HG02610 (cell line): Measurements from ENCODE around the gene NUPR2.
A peak's percentile ranks its signal among the peaks of the same experiment; 100 is the strongest.
"Not testable (repeated sequence)": the region's sequence is repeated elsewhere in the genome, so short reads cannot be mapped to it uniquely, and the experiment has no call there.

Experiments
- ATAC-seq: cut with Tn5 transposase; IDR thresholded peaks from one replicate; pipeline ENCODE4 v1.9.1; 2021; ENCODE audit warnings: mild to moderate bottlenecking, moderate library complexity; ENCODE audit not compliant: unreplicated experiment

NUPR2 gene

DNA sequence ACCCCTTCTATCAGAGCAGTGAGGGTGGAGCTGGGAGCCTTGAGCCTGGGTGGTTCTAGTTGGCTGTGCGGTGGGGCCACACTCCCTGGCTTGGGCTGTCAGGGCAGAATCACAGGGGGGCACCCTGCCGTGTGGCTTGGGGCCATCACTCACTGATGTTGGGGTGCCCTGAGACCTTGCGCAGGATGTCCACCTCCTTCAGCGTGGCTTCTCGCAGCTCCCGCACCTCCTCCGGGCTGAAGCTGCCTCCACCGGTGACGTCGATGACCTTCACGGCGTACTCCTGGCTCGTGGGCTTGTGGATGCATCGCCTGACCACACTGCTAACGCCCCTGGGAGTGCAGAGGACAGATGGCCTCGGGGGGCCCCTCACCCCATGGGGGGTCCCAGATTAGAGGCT is 28.8 kb downstream of the NUPR2 start:
- no peak for ATAC-seq

DNA sequence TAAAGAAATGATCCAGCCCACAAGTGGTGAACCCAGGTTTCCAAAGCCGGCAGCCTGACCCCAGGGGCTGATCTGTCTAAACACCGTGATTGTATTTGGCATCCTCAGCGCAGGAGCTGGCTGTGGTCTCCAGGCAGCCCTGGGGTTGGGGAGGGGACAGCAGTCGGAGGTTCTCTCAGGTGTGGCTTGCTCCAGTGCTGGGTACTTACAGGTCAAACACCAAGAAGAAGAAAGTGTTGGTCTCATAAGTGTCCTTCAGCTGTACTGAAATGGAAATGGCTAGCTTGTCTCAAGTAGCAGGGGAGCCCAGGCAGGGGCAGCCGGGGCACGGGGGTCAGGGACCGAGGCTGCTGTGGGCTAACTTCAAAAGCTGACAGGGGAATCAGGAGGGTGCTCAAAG is 29.5 kb downstream of the NUPR2 start:
- no peak for ATAC-seq

- ATAC-seq = no peak
Measured at GRCh38 chr7:56083150-56083785, 32.9 kb downstream of the NUPR2 start.

- no peak for ATAC-seq
Measured at GRCh38 chr7:56081626-56082340, 34.4 kb downstream of the NUPR2 start.

GRCh38 chr7:56080726-56081435 is 35.3 kb downstream of the NUPR2 start:
- ATAC-seq = not testable (repeated sequence)

- no peak for ATAC-seq
Measured at GRCh38 chr7:56079450-56080185, 36.6 kb downstream of the NUPR2 start.

- no peak for ATAC-seq
Measured at GRCh38 chr7:56078196-56078595, 38.0 kb downstream of the NUPR2 start.

DNA sequence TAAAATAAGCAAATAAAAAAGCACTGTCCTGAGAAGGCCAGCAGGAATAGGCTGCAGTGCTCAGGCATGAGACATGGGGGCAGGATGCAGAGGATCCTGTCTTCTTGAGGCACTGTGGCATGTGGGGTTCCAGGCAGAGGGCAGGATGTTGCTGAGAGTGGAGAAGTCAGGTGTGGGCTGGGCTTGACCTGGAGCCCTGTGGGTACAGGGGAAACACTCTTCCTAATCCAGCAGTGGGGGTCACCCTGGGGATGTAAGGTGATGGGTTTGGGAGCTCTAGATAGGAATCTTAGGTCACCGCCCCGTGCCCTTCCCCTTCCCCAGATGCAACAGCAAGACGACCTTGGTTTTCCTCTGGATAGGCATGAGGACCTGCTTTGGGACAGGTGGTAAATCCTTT is 38.5 kb downstream of the NUPR2 start:
- no peak for ATAC-seq

- peak; percentile 86 for ATAC-seq
Measured at GRCh38 chr7:56074371-56074791, 41.8 kb downstream of the NUPR2 start.

DNA sequence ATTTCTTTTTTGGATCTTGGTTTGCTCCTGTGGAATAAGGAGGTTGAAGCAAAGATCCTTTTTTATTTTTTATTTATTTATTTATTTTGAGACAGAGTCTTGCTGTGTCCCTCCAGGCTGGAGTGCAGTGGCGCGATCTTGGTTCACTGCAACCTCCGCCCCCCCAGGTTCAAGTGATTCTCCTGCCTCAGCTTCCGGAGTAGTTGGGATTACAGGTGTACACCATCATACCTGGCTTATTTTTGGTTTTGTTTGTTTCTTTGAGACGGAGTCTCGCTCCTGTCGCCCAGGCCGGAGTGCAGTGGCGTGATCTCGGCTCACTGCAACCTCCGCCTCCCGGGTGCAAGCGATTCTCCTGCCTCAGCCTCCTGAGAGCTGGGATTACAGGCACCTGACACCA is 49.8 kb downstream of the NUPR2 start:
- ATAC-seq = not testable (repeated sequence)
